Mesenteric fat pad (tissue), 1 donor: ENCODE data around the gene OGFRL1. TPM values are rescaled to one million over a fixed set of nuclear protein-coding genes. Genes with fewer than 3 reads are reported as not detected.
A peak's percentile ranks its signal among the peaks of the same experiment; 100 is the strongest.
"Not testable (repeated sequence)": the region's sequence is repeated elsewhere in the genome, so short reads cannot be mapped to it uniquely, and the experiment has no call there.

Source experiments
- DNase-seq: peaks from one replicate; pipeline ENCODE4 v3.0.0-alpha.2; 2020; ENCODE audit warnings: low spot score
- long read RNA-seq: library from polyadenylated mRNA; unstranded; transcript quantifications from one replicate; pipeline ENCODE4 v2.0.0, GENCODE V29; 2020
- total RNA-seq: library from RNA; stranded (reverse); fragmentation: NEBNext Ultra II Directional; extraction: Animal tissue kit (Norgen Biotek cat#: 25700); gene quantifications from one replicate; pipeline ENCODE4 v1.2.1, GENCODE V29; 2021
- donor health status: DM: yes; HTN: yes; CAD: no.

The OGFRL1 gene
- total RNA-seq = 40.5 TPM
- long read RNA-seq, partial matches to known transcripts = 1 of 5 reads
- long read RNA-seq, other reads (novel, unspliced or antisense) = 4 of 5 reads

DNA sequence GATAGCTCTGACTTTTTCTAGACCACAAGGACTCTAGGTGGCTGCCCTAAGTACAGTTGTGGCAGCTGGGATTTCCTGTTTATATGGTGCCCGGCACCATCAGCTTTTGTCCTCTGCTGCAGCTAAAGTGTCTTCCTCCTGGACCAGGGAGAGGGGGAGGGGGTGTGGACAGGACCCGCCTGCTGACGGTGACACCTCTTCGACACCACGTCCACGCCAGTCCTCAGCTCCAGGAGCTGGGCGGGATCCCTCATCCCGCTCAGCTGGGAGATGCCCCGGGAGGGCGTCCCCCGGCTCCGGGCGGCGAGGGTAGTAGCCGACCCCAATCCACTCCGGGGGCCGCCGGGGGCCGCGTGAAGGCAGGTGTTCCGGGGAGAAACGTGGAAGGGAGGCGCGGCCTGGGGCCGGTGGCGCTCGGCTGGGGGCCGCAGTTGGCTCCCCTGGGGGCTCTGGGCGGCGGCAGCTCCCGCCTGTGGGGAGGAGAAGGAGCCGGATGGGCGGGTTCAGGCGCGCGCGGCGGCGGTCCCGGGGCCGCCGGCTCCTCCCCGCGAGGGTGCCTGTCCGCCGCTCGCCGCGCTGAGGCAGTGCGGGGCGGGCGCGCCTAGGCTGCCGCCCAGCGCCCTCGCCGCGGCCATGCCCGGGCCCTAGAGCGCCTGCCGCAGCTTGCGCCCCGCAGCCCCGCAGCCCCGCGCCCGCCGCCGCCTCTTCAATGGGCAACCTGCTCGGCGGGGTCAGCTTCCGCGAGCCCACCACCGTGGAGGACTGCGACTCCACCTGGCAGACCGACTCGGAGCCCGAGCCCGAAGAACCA, at the start of gene OGFRL1:
OGFRL1 (plus strand) TSS at position 584 of the 811 bp plus-strand sequence; CDS start at position 710, 126 bp downstream.
- peak; percentile 93 for DNase-seq

DNA sequence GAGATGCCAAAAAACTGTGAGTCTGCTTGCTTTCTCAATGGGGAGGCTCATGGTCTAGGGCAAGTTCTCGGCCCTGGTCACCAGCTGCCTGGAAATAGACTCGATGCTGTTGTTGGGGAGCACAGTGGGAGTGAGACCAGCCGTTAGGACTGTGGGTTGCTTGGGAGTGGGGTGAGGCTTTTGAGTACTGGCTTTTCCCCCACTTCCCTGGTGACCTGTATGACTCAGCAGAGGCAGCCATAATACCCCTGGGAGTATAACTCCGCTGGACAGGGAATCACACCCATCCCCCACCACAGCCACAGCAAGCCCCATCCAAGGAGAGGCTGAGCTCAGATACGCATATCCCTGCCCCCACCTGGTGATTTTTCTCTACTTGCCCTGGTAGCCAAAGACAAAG, 48.9 kb upstream of the OGFRL1 start:
- no peak for DNase-seq

GRCh38 chr6:71245265-71246049, 43.2 kb upstream of the OGFRL1 start:
- no peak for DNase-seq

- DNase-seq = no peak
Observed at GRCh38 chr6:71246596-71246995, 42.0 kb upstream of the OGFRL1 start.

GRCh38 chr6:71248306-71248765, 40.3 kb upstream of the OGFRL1 start:
- DNase-seq = no peak

DNA sequence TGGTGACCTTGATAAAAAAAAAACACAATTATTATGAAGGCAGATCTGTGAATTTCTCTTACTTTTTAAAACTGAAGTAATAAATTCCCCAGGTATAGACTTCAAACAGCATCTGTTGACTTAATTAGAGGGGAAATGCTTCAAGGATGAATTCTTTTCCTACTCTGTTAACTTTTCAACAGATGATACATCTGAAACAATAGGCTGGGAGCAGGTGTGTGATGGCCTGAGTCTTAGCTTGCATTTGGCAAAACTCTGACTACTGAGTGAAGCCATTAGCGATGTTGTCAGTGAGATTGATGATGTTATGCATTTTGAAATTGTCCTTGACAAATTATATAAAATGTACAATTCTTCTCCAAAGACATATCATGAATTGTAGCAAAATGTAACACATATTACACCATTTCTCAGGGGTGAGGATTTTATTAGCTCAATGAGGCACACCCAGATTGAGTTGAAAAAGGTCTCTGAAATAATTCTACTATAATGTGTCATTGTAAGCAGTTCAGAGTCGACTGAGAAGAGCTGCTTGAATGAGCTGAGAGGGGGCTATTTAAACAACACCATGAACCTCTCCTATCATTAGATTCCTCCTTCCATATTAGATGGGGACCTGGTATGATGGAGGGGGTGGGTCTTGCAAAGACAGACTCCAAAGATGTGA, 39.6 kb upstream of the OGFRL1 start:
- no peak for DNase-seq

GRCh38 chr6:71250099-71250602, 38.5 kb upstream of the OGFRL1 start:
- DNase-seq = no peak

DNA sequence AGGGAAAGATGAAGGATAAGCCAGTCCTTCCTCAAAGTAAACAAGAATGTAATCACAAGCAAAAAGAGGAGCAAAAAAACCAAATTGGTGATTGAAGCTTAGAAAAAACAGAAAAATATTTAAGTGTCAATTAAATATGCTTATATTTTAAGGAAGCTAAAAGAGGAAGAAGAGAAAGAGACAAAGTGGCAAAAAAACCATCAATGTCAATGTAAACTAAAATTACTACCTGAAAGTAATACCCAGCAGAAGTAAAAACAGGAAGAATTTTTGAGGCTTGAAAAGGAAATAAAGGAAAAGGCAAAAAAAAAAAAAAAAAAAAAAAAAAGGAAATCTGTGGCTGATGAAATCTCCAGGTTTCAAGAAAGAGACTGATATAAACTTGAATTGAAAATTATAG, 36.2 kb upstream of the OGFRL1 start:
- no peak for DNase-seq

GRCh38 chr6:71252960-71253359, 35.7 kb upstream of the OGFRL1 start:
- no peak for DNase-seq

DNA sequence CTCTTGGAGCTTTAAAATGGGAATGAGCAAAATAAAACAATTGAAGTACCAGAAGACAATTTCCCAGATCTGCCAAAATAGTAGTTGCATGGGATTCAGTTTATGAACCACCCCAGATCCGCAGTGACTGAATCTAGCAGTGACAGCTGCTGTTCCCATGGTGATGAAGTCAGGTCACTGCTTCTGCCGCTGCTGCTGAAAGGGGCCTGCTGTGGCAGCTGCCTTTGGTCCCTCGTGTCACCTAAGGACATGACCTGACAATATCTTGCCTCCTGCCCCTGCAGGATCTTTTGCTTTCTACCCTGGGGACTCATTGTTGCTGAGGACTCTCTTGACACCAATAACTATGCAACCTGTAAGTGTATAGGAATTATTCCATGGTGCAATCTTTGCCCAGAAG, 34.3 kb upstream of the OGFRL1 start:
- no peak for DNase-seq

GRCh38 chr6:71258078-71258866, 30.3 kb upstream of the OGFRL1 start:
- DNase-seq = no peak

DNA sequence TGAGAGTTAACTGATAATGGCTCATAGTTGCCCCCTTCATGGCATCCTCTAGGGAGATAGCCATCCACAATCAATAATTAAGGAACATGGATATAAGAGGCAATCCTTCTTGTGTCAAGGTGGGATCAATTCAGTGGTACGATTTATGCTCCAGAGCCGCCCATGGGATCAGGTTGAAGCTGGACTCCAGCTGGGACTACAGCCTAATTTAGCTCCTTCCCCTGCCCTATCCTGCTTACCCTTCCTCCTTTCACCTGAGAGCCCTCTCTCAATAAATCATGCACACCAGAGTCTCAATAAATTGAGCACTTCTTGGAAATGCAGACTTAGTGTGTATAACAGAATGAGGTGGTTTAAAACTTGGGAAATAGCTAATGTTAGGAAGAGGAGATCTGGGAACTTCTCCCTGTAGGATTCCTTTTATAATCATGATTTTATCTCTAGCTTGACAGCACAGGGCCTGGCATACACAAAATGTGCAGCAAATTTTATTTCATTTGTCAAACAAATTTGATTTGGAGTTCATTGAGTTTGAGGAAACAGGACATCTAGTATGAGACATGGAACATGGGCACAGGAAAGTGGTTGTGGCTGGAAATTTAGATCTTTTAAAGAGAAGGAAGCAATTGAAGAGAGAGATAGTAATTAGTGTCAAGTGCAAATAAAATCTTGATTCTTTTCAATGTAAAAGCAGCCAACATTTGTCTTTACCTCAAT, 28.6 kb upstream of the OGFRL1 start:
- no peak for DNase-seq

GRCh38 chr6:71262914-71263313, 25.7 kb upstream of the OGFRL1 start:
- DNase-seq = no peak

- not testable (repeated sequence) for DNase-seq
Observed at GRCh38 chr6:71266392-71266791, 22.2 kb upstream of the OGFRL1 start.

DNA sequence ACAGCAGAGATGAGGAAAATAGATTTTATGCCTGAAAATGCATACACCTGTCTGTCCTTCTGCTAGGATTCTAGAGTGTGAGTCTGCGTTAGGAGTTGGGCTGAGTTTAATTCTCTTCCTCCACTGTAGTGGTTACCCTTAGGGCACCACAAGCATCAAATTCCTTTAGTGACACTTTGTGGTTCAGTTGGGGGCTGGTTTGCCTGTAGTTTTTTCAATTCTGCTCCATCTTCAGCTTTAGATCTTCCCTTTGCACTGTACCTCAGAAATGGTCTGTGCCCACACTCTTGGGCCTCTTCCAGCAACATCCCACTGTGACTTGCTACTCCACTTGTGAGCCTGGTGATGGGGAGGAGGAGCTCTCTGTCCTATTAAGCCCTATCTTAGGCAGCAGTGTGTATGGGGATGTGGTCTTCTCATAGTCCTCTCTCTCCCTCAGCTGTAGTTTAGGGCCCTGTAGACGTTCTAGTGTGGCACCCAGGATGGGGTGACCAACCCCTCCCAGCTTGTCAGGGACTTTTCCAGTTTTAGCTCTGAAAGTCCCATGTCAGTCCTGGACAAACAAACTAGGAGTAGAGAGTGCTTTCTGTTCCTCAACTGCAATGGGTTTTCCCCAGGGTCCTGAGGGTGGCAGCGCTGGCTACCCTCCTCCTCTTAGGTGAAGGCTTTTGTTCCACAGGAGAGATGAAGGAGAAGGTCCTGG, 19.7 kb upstream of the OGFRL1 start:
- DNase-seq = no peak

- DNase-seq = no peak
Observed at GRCh38 chr6:71277926-71278600, 10.5 kb upstream of the OGFRL1 start.

DNA sequence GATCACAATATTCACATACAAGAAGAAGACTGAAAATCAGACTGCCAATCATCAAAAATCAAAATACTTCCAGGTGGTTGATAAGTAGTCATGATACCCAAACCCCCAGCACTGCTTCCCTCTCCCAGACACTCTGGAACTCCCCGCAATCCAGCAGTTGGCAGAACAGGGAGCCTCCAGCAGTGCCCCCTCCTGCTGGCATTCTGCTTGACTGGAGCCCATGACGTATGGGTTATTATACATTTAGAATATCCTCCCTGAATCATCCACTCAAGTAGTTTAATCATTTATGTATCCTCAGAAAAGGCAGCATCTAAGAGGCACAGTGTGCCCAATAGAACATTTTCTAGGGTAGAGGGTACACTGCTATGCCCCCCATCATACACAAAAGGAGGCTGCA, 9.3 kb upstream of the OGFRL1 start:
- DNase-seq = no peak

DNA sequence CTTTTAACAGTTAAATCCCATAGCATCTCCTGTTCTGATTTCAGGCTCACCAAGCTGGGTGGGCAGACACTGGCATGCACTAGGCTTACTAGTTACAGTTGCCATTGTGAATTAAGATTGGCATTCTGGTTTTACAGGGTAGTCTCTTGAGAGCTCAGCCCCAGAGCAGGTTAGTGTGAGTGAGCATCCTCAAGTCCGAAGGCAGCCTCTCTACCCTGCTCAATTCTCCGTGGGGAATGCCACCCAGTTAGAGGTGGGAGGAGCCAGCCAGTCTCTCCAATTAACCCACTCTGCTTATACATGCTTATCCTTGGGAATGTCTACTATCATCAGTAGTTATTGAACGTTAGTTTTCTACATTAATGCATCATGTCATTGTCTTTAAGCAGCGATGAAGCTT, 8.9 kb upstream of the OGFRL1 start:
- no peak for DNase-seq

DNA sequence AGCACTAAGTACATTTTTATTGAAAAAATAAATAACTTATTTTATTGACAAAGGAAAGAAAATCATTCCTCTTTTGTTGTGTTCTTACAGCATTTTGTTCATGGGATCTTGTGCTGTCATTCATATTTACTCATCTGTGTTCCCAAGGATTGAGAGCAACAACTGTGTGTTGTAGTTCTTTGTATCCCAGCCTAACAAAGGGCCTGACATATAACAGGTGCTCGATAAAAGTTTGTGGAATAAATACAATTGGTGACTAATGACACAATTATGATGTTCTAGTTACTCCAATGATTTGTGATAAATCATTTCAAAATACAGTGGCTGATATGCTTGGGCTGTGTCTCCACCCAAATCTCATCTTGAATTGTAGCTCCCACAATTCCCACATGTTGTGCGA, 7.9 kb upstream of the OGFRL1 start:
- DNase-seq = no peak
